ENCODE measurements around the gene TNKS1BP1. TPM values are rescaled to one million over a fixed set of nuclear protein-coding genes. Genes with fewer than 3 reads are reported as not detected.

TNKS1BP1 gene
- total and polyA plus RNA-seq, 9 of the 15 experiments (the other 6 are each of a cell fraction or from before 2014, with no cell fraction given): 1.1 to 47.2 (median 10.9) TPM

- TF ChIP-seq UBTF (IDR thresholded peaks at IDR 0.05; ENCODE audit: borderline replicate concordance in 1 of 2, low read depth in 2 of 2, low read length in 2 of 2): no peak
- TF ChIP-seq KDM1A (IDR thresholded peaks at IDR 0.05): peak; percentile 68 to 87
- TF ChIP-seq HNRNPK (IDR thresholded peaks at IDR 0.05; ENCODE audit: low read depth, low read length, poor library complexity, severe bottlenecking): no peak
- no peak for TF ChIP-seq PHTF2 (CRISPR knock-in tag; IDR thresholded peaks at IDR 0.05)
- no peak for TF ChIP-seq TFAP4 (CRISPR knock-in tag; IDR thresholded peaks at IDR 0.05; ENCODE audit: borderline replicate concordance)
- no peak for TF ChIP-seq SMAD4 (CRISPR knock-in tag; conservative IDR thresholded peaks at IDR 0.05)
- peak; percentile 75 for TF ChIP-seq HMGN3 (IDR thresholded peaks at IDR 0.05; ENCODE audit: borderline replicate concordance, extremely low read depth, insufficient read length, low read depth, low read length)
- no peak for TF ChIP-seq POLR2G (IDR thresholded peaks at IDR 0.05; ENCODE audit: low read depth, low read length)
- TF ChIP-seq RUNX1 (IDR thresholded peaks at IDR 0.05; ENCODE audit: low read depth): no peak
- no peak for TF ChIP-seq ZC3H8 (IDR thresholded peaks at IDR 0.05)
- TF ChIP-seq ZNF282 (CRISPR knock-in tag; IDR thresholded peaks at IDR 0.05): no peak
- TF ChIP-seq TFE3 (CRISPR knock-in tag; IDR thresholded peaks at IDR 0.05): no peak
- TF ChIP-seq HLTF (IDR thresholded peaks at IDR 0.05): no peak
- TF ChIP-seq TEAD4 (IDR thresholded peaks at IDR 0.05; ENCODE audit: low read length): no peak; the same call in 1 of the 2 replicates
- TF ChIP-seq TEAD4 (CRISPR knock-in tag; IDR thresholded peaks at IDR 0.05; ENCODE audit: borderline replicate concordance): no peak
- no peak for TF ChIP-seq SREBF1 (IDR thresholded peaks at IDR 0.05; ENCODE audit: borderline replicate concordance, low read depth, low read length)
- peak; percentile 71 for TF ChIP-seq CBFA2T3 (IDR thresholded peaks at IDR 0.05)
- TF ChIP-seq SOX6 (IDR thresholded peaks at IDR 0.05): no peak
- TF ChIP-seq ZZZ3 (IDR thresholded peaks at IDR 0.05): no peak
- no peak for TF ChIP-seq KDM4B (IDR thresholded peaks at IDR 0.05; ENCODE audit: borderline replicate concordance in 2 of 2, low read depth in 1 of 2)
- TF ChIP-seq CBFA2T2 (conservative IDR thresholded peaks at IDR 0.05): 0 out of 2 replicates have a peak, but pooled peaks have one; percentile 13
- TF ChIP-seq ZBTB49 (CRISPR knock-in tag; IDR thresholded peaks at IDR 0.05; ENCODE audit: borderline replicate concordance): no peak
These were observed 3.1 kb downstream of the TNKS1BP1 start (continued) for GRCh38 chr11:57321388-57322255.

Data from K562 (cell line).